ENCODE results near the gene PKHD1.

The PKHD1 gene, protein sequence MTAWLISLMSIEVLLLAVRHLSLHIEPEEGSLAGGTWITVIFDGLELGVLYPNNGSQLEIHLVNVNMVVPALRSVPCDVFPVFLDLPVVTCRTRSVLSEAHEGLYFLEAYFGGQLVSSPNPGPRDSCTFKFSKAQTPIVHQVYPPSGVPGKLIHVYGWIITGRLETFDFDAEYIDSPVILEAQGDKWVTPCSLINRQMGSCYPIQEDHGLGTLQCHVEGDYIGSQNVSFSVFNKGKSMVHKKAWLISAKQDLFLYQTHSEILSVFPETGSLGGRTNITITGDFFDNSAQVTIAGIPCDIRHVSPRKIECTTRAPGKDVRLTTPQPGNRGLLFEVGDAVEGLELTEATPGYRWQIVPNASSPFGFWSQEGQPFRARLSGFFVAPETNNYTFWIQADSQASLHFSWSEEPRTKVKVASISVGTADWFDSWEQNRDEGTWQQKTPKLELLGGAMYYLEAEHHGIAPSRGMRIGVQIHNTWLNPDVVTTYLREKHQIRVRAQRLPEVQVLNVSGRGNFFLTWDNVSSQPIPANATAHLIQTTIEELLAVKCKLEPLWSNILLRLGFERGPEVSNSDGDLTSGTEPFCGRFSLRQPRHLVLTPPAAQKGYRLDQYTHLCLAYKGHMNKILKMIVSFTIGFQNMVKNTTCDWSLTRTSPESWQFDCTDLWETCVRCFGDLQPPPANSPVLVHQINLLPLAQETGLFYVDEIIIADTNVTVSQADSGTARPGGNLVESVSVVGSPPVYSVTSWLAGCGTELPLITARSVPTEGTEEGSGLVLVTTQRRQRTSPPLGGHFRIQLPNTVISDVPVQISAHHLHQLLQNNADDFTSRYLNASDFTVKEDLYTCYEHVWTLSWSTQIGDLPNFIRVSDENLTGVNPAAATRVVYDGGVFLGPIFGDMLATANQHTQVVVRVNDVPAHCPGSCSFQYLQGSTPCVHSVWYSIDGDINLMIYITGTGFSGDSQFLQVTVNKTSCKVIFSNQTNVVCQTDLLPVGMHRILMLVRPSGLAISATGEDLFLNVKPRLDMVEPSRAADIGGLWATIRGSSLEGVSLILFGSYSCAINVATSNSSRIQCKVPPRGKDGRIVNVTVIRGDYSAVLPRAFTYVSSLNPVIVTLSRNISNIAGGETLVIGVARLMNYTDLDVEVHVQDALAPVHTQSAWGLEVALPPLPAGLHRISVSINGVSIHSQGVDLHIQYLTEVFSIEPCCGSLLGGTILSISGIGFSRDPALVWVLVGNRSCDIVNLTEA (N-terminal part only)

DNA sequence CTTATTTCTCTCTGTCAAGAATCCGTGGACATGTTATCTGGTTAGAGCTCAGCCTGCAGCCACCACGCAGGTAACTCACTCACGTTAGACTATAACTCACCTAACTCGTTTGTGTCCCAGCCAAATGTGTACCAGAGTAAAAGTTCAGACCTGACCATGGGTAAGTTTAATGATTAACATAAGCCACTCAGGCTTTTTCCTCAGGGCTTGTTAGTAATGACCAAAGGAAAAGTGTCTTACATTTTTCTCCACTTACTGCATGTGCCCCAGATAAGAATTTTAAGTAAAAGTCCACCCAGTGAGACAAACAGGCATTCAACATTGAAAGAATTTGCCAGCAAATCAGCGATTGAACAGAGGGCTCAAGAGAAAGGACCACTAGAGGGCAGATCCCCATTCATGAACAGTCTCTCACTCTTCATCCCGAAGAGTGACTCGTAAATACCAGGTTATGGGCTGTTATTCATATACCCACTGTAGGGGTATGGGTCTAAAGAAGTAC is at the start of gene PKHD1:
TSS of gene PKHD1 (minus strand) at position 116 of the 502 bp plus-strand sequence. CDS start 2,680 bp downstream, outside the sequence.
- no peak for DNase-seq

- no peak for DNase-seq
These were observed 49.6 kb upstream of the PKHD1 start for GRCh38 chr6:52136934-52137467.

DNA sequence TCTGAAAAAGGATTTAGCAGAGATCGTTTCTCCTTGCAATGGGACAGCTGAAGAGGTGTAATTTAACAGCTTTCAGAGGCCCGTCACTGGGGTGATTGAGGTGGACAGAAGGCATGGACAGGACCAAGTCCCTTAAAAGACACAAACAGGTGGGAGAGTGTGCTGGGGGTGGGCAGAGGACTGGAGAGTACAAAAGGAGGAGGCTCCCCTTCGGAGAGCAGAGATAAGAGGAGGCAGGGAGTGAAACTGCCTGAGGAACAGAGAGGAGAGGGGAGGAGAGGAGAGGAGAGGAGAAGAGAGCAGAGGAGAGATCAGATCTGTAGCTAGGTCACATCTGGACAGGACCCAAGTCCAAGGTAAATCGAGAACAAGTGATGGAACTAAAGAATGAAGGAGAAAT is 48.6 kb upstream of the PKHD1 start:
- DNase-seq = no peak

DNA sequence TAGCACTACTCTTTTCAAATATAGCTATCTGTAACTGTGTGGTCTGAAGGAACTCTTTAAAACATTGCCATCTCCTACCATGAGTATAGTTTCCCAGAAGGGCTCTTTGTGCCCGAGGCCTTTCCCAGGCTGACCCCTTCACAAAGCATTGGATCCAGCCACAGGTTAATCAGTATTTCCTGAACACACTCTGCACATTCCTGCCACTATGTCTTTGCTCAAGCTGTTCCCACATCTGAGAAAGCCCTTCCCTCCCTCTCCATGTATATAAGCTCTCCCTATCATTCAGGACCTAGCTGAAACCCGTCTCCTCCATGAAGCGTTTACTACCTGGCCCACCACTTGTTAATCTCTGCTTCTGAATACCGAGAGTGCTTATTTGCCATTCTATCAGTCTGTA is 47.8 kb upstream of the PKHD1 start:
- no peak for DNase-seq

GRCh38 chr6:52134011-52134410 is 46.6 kb upstream of the PKHD1 start:
- no peak for DNase-seq

- DNase-seq = no peak
These were observed 45.9 kb upstream of the PKHD1 start for GRCh38 chr6:52133324-52133723.

DNA sequence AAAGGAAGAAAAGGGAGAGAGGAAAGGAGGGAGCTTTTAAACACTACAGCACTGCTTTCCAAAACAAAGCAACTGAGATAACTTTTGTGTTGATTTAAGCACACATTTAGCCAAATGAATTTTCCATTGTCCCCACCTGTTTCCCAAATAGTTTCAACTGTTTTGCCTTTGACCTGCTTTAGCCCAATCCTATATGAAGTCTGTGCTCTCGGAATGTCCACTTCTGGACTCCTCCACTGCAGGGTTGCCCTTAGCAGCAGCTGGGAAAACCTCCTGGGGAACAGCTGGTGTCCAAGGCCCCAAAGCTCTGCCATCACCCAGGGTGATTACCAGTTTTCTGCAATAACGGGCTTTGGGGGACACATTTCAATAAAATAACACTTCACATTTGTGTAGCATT is 44.9 kb upstream of the PKHD1 start:
- DNase-seq = no peak

- DNase-seq = no peak
These were observed 43.0 kb upstream of the PKHD1 start for GRCh38 chr6:52130440-52130839.

DNA sequence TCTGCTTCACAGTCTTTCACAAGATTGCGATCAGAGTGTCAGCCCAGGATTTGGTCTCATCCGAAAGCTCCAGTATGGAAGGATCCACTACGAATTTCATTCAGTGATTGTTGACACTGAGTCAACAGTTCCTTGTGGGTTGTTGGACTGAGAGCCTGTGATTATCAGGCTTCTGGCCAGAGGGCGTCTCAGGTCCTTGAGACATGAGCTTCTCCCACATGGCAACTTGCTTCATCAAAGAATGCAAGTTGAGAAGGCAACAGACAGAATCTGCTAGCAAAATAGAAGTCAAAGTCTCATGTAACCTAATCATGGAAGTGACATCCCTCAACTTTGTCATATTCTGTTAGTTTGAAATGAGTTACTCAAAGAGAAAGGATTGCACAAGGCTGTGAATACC is 40.5 kb upstream of the PKHD1 start:
- no peak for DNase-seq

- no peak for DNase-seq
These were observed 38.8 kb upstream of the PKHD1 start for GRCh38 chr6:52126231-52126630.

- no peak for DNase-seq
These were observed 38.2 kb upstream of the PKHD1 start for GRCh38 chr6:52125572-52125971.

DNA sequence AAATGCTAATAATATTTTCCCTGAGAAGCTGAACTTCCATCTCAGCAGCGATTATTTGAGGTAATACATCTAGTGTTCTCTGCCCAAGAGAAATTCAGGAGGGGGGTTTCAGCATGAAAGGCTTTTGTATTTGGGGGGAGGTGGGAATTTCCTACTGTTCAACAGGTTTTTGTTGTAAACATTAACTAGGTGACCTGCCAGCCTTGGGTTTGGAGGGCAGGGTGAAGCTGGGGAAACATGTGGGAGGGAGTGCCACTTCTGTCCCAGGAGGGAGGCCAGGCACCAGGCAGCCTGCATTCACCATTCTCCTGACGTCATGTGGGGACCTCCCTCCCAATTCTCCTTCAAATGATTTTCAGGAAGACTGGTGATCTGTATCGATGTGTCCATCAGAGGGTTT is 37.7 kb upstream of the PKHD1 start:
- DNase-seq = no peak

DNA sequence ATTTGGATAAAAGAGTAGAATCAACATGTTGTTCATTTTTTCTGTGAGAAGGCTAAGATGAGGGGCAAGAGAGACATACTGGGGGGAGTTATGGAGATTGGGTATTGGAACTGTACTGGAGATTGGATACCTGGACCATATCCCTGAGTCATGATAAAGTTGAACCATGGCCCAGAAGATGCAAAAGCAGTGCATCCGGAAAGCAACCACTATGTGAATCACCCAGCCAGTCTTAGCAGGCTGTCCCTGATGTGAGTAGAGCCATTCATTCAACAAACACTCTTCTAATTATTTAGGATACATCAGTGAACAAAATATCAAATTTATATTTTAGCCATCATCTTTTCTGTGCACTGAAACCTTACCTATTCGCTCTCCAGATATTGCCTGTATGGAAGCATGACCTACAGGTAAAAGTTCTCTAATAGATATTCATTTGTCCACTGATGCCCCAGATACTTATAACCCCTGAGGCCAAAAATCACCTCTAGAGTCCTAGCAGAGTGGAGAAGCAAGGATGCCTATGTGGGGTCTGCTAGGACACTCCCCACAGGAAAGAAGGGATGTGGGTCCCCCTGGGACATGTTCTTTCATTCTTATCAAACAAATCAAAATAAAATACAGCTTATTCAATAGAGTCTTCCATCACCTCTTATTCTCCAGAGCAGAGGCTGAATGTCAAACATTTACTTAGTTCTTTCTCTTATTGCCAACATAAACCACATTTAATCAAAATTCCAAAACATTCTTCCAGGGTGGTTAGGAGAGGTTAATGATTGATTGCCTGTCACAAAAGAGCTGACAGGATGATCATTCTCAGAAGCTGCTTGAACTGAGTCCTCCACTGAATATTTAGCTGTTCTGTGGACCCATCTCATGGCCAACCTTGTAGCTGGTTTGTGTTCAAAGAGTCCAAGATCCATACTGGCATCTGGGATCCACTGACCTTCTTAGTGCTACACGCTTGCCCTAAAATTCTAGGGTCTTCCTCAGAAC is 37.0 kb upstream of the PKHD1 start:
- no peak for DNase-seq

DNA sequence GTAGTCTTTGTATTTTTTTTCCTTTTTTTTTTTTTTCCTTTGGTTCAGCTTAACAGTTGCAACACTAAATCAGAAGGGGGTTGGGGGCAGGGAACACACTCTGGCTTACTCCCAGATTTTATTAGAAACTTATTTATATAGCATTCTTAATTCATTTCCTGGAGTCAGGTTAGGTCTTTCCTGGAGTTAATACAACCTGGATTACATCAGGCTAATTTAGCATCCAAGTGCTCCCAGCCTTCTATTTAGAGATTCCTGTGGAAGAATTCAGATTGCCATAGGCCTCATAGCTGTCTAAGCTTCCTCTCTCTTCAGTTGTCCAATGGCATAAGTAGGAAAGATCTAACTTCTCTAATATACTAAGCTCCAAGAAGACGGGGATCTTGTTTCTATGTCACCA is 35.8 kb upstream of the PKHD1 start:
- DNase-seq = no peak

DNA sequence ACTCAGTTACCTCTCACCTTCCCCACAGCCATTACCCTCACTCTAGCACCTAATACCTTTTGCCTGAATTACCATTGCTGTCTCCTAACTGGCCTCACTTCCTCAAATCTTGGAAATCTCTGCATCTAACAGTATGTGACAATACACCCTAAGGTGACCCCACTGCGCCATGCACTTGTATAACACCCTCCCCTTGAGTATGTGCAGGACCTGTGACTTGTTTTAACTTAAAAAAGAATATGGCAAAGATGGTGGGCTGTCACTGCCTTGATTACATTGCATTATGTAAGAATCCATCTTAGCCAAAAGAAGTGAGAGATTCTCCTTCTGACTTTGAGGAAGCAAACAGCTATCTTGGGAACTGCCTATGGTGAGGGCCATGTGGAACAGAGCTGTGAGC is 29.9 kb upstream of the PKHD1 start:
- DNase-seq = no peak

- DNase-seq = no peak
These were observed 29.2 kb upstream of the PKHD1 start for GRCh38 chr6:52116605-52116948.

DNA sequence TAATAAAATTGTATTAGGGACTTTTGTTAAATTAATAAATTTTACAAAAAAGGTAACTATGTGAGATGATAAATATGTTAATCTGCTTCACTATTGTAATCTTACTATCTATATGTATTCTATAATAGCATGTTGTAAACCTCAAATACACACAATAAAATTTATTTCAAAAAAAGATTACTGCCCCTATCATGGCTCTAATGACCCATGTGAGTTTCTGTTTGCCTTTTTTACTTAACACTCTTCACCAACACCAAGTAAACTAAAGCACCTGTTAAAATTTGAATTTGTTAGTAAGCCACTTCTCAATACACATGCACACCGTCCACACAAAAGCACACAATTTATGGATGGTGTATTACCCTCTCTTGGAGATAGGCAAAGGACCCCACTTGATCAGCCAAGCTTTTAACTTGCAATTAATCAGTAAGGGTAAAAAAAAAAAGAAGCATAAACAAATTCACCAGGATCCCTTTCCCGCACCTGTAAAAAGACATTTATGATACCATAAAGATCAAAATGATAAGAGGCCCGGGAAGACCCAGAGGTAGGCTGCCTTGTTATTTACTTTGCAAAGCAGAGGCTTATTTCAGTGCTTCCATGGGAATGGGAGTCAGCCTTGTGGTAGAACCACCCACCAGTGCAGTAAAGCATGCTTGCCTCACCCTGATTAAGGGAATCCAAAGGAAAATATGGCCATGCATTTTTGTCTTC is 28.6 kb upstream of the PKHD1 start:
- DNase-seq = no peak

DNA sequence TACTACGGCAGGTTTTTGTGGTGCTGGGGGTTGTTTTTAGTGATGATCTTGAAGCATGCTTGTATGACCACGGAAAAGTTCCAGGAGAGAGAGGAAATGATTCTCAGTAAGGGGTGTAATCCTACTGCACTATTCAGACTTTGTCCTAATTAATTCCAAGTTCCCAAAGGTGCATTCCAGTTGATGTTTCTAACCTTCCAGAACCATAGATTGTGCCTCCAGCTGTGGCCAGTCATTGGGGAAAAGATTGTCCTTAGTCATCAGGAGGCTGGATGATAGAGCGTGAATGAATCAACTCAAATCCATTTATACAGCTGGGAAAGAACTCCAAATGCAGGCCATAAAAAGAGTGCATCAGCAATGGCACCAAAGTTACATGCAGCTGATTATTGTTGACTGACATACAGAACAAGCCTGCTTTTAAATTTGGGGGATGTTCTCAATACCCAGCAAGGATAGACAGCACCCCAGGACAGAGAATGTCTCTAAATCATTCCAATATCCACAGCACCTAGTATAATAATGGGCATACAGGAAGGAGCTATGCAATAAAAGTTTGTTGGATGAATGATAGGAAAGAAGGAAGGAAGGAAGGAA is 27.8 kb upstream of the PKHD1 start:
- no peak for DNase-seq

GRCh38 chr6:52109171-52109571 is 21.8 kb upstream of the PKHD1 start:
- no peak for DNase-seq

DNA sequence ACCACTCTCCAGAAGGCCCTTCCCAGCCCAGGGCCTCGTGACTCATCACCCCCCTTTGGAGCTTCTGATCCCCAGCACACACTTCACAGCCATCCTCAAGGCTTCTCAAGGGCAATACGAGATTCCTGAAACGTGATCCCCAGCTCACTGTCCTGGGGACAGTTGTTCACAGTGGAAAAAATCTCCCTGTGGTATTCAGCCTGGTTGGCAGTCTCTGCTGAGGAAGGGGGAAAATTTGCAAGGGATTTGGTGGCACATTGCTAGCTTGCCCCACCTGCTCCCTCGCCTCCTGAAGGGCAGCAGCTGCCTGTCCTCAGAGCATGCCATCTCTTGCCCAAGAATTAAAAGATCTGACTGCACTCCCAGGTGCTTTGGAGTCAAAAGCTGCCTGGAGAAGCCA is 20.7 kb upstream of the PKHD1 start:
- DNase-seq = no peak

DNA sequence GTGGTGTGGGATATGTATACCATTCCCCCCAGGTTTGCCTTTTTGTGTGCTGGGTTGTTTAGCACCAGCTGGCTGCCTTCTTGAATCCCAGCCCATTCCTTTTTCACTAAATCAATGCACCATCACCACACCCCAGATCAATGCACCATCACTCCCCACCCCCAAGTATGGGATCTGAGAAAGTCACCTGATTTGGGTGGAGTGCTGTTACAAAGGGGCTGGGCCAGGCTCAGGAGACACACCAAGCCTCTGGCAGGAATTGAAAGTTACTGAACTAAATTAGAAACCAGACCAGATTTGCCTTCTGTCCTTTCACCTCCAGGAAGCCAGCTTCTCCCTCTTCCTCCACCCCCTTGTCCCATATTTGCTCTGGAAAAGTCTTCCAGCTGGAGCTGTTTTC is 19.6 kb upstream of the PKHD1 start:
- no peak for DNase-seq
